Measurements from ENCODE around the gene ANKS6.

Gene ANKS6

DNA sequence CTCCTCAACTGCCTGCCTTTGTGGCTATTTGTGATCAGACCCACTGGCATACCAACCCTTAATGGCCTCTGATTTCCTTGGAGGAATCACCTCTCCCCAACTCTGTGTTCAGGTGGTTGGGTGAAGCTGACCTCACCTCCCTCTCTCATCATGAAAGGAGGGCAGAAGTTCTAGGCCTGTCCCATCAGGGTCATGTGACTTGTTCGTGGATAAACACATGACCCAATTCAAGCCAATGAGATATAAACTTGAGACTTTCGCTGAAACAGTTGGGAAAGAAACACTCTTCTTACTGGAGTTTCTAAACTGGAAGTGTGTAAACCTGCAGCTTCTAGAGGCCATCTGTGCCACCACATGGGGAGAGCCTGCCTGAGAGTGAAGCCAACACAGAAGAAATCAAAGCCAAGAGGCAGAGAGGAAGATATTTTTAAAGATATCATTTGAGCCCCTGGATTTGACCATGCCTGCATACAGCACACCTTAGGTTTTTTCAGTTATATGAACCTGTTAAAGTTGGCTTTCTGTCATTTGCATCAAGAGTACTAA is 93.4 kb downstream of the ANKS6 start:
- no peaks in the 10 kb centered on the region for H3K36me3 ChIP-seq (ENCODE audit: insufficient read depth, low read length)
- no peak overlapping the region for H3K4me3 ChIP-seq (ENCODE audit: low read length)
- peaks cover 75% of the 10 kb centered on the region for H3K27me3 ChIP-seq (ENCODE audit: control insufficient read depth, insufficient read depth, low read length)
- no peak overlapping the region for H3K9ac ChIP-seq (ENCODE audit: low read depth, low read length)
- peaks cover 6% of the 10 kb centered on the region for H3K4me1 ChIP-seq (ENCODE audit: control insufficient read depth, insufficient read depth, low read length)
- H3K4me2 ChIP-seq (ENCODE audit: low read length) = no peak overlapping the region
- no peaks in the 10 kb centered on the region for H3K9me3 ChIP-seq (replicated peaks; ENCODE audit: low read length)

DNA sequence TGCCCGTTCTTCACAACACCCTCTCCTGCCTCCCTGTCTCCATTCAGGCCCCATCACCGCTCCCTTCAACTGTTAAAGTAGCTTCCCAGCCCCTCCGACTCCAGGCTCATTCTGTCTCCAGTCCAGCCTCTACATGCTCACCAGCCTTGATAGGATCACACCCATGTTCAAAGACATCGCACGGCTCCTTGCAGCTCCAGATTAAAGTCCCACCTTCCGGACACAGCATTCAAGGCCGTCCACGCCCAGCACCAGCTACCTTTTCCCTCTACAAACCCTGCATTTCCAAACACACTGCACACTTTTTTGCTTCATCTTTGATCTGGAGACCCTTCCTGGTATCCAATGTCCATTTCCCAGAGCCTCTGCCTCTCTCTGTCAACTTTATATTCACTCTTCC is 94.0 kb downstream of the ANKS6 start:
- H3K9me3 ChIP-seq (replicated peaks; ENCODE audit: low read length) = no peaks in the 10 kb centered on the region
- no peak overlapping the region for H3K4me2 ChIP-seq (ENCODE audit: low read length)
- peaks cover 73% of the 10 kb centered on the region for H3K27me3 ChIP-seq (ENCODE audit: control insufficient read depth, insufficient read depth, low read length)
- no peak overlapping the region for H3K4me3 ChIP-seq (ENCODE audit: low read length)
- no peak overlapping the region for H3K9ac ChIP-seq (ENCODE audit: low read depth, low read length)
- peaks cover under 1% of the 10 kb centered on the region for H3K4me1 ChIP-seq (ENCODE audit: control insufficient read depth, insufficient read depth, low read length)
- no peaks in the 10 kb centered on the region for H3K36me3 ChIP-seq (ENCODE audit: insufficient read depth, low read length)

DNA sequence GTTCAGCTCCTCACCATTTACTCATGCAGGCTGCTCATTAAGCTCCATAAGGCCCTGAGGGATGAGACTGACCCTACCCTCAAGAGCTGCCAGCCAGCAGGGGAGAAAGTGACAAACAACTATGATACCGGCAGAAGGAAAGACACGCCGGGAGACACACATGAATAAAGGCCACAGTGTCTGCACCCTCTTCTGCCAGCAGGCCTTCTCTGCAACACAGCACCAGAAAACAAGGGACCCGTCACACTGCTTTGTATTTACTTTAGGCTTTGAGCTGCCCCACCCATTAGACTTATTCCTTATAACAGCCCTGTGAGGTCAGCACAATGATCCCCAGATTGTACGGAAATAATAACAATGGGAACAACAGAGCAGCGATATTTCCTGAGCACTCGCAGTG is 94.8 kb downstream of the ANKS6 start:
- H3K9me3 ChIP-seq (replicated peaks; ENCODE audit: low read length) = no peaks in the 10 kb centered on the region
- no peak overlapping the region for H3K4me3 ChIP-seq (ENCODE audit: low read length)
- H3K4me1 ChIP-seq (ENCODE audit: control insufficient read depth, insufficient read depth, low read length) = no peaks in the 10 kb centered on the region
- no peak overlapping the region for H3K9ac ChIP-seq (ENCODE audit: low read depth, low read length)
- peaks cover 66% of the 10 kb centered on the region for H3K27me3 ChIP-seq (ENCODE audit: control insufficient read depth, insufficient read depth, low read length)
- no peak overlapping the region for H3K4me2 ChIP-seq (ENCODE audit: low read length)
- no peaks in the 10 kb centered on the region for H3K36me3 ChIP-seq (ENCODE audit: insufficient read depth, low read length)

DNA sequence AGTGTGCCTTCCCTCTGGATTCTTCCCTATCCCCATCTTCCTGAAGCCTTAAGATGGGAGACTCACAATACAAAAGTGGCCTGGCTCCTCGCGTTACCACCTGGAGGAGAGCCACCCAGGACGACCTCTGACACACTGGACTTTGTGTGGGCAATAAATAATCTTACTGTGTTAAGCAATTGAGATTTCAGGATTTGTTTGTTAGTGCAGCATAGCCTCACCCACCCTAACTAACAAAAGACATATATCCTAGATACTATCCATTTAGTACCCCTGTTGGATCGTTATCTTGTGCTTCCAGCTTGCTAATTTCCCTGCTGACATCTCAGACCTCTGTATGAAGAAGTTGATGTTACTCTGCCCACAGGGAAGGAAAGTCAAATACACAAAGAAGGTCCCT is 95.6 kb downstream of the ANKS6 start:
- Histone ChIP-seq H3K27me3 (ENCODE audit: control insufficient read depth, insufficient read depth, low read length) (peaks cover 65% of the 10 kb centered on the region), H3K9me3 (replicated peaks; ENCODE audit: low read length) (no peaks in the 10 kb centered on the region), H3K9ac (ENCODE audit: low read depth, low read length) (no peak overlapping the region), H3K4me2 (ENCODE audit: low read length) (no peak overlapping the region), H3K4me1 (ENCODE audit: control insufficient read depth, insufficient read depth, low read length) (no peaks in the 10 kb centered on the region), H3K4me3 (ENCODE audit: low read length) (no peak overlapping the region), H3K36me3 (ENCODE audit: insufficient read depth, low read length) (no peaks in the 10 kb centered on the region)

GRCh38 chr9:98698856-98699255 is 97.5 kb downstream of the ANKS6 start:
- H3K4me1 ChIP-seq (ENCODE audit: control insufficient read depth, insufficient read depth, low read length) = no peaks in the 10 kb centered on the region

DNA sequence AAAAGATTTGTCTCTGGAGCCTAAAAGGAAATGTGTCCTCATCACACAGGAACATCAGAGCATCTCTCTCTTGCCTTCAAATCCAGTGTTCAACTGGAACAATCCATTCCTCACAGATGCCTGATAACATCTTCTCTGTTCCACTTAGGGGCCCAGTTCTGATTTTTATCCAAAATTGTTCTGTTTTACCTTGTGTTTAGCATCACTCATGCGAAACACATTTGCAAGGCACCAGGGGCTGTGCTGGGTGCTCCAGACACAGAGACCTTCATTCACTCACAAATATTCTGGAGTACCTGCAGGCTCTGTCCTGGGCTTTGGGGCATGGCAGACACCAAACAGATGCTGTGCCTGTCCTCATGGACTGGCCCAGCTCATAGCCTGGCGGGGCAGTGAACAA is 101.4 kb downstream of the ANKS6 start:
- Histone ChIP-seq H3K9ac (ENCODE audit: low read depth, low read length) (no peak overlapping the region), H3K9me3 (replicated peaks; ENCODE audit: low read length) (no peaks in the 10 kb centered on the region), H3K36me3 (ENCODE audit: insufficient read depth, low read length) (no peaks in the 10 kb centered on the region), H3K4me1 (ENCODE audit: control insufficient read depth, insufficient read depth, low read length) (no peaks in the 10 kb centered on the region), H3K4me2 (ENCODE audit: low read length) (no peak overlapping the region), H3K4me3 (ENCODE audit: low read length) (no peak overlapping the region), H3K27me3 (ENCODE audit: control insufficient read depth, insufficient read depth, low read length) (peaks cover 60% of the 10 kb centered on the region)

More at GRCh38 chr9:98698856-98699255, 97.5 kb downstream of the ANKS6 start:
- Histone ChIP-seq H3K9ac (ENCODE audit: low read depth, low read length) (no peak overlapping the region), H3K4me2 (ENCODE audit: low read length) (no peak overlapping the region), H3K27me3 (ENCODE audit: control insufficient read depth, insufficient read depth, low read length) (peaks cover 66% of the 10 kb centered on the region), H3K9me3 (replicated peaks; ENCODE audit: low read length) (no peaks in the 10 kb centered on the region), H3K36me3 (ENCODE audit: insufficient read depth, low read length) (no peaks in the 10 kb centered on the region), H3K4me3 (ENCODE audit: low read length) (no peak overlapping the region)

GRCh38 chr9:98692392-98692791 is 104.0 kb downstream of the ANKS6 start:
- no peaks in the 10 kb centered on the region for H3K4me1 ChIP-seq (ENCODE audit: control insufficient read depth, insufficient read depth, low read length)
- H3K36me3 ChIP-seq (ENCODE audit: insufficient read depth, low read length) = no peaks in the 10 kb centered on the region
- H3K27me3 ChIP-seq (ENCODE audit: control insufficient read depth, insufficient read depth, low read length) = peaks cover 61% of the 10 kb centered on the region
- H3K4me2 ChIP-seq (ENCODE audit: low read length) = no peak overlapping the region
- H3K4me3 ChIP-seq (ENCODE audit: low read length) = no peak overlapping the region
- no peaks in the 10 kb centered on the region for H3K9me3 ChIP-seq (replicated peaks; ENCODE audit: low read length)
- no peak overlapping the region for H3K9ac ChIP-seq (ENCODE audit: low read depth, low read length)

GRCh38 chr9:98691890-98692289 is 104.5 kb downstream of the ANKS6 start:
- Histone ChIP-seq H3K9me3 (replicated peaks; ENCODE audit: low read length) (no peaks in the 10 kb centered on the region), H3K4me1 (ENCODE audit: control insufficient read depth, insufficient read depth, low read length) (no peaks in the 10 kb centered on the region), H3K36me3 (ENCODE audit: insufficient read depth, low read length) (no peaks in the 10 kb centered on the region), H3K27me3 (ENCODE audit: control insufficient read depth, insufficient read depth, low read length) (peaks cover 61% of the 10 kb centered on the region), H3K9ac (ENCODE audit: low read depth, low read length) (no peak overlapping the region), H3K4me3 (ENCODE audit: low read length) (no peak overlapping the region), H3K4me2 (ENCODE audit: low read length) (no peak overlapping the region)

DNA sequence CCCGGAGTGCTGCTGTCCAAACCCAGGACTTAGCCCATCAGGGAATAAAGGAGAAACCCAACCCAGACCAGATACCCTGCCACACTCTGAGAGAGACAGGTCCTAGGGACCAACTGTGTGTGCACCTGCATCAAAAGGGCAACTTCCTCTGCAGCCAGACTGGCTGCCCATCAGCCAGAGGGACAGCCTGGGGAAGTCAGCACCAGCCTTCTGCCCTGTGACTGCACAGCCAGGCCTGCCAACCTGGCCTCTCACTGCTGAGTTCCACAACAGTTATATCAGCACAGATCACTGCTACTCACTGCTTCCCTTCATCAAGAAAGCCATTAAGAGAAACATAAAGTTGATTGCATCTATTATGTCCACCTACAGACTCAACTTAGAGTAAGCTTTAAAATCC is 105.7 kb downstream of the ANKS6 start:
- Histone ChIP-seq H3K27me3 (ENCODE audit: control insufficient read depth, insufficient read depth, low read length) (peaks cover 53% of the 10 kb centered on the region), H3K4me2 (ENCODE audit: low read length) (no peak overlapping the region), H3K9me3 (replicated peaks; ENCODE audit: low read length) (no peaks in the 10 kb centered on the region), H3K4me1 (ENCODE audit: control insufficient read depth, insufficient read depth, low read length) (no peaks in the 10 kb centered on the region), H3K9ac (ENCODE audit: low read depth, low read length) (no peak overlapping the region), H3K4me3 (ENCODE audit: low read length) (no peak overlapping the region), H3K36me3 (ENCODE audit: insufficient read depth, low read length) (no peaks in the 10 kb centered on the region)

DNA sequence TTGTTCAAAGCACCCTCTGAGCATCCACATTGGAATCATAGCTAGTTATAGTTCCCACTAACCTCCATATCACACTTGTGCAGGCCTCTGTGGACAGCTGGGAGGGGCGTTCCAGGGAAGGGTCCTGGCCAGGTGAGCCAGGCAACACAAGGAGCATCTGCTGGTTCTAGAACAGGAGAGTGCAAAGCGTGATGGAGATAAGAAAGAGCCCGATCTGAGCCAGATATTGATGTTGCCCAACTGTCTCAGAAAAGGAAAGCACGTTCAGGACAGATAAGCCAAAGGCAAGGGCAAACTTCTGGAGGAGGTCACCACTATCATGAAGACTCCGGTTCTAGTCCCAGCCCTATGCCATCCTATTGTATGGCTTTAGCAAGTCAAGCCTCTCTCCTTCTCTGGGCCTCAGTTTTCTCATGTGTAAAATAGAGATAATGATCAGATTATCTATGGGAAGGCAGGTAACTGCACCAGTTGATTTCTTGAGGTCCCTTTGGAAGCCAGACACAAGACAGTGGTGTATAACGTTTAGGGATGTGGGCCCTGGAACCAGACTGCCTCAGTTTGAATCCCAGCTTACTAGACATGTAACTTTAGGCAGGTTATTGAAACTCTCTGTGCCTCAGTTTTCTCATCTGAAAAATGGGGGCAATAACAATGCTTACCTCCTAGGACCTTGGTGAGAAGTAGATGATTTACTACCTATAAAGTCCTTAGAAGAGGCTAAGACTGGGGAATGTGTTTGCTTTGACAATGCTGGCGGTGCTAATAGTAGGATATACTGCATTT is 107.5 kb downstream of the ANKS6 start:
- H3K4me3 ChIP-seq (ENCODE audit: low read length) = no peak overlapping the region
- no peaks in the 10 kb centered on the region for H3K36me3 ChIP-seq (ENCODE audit: insufficient read depth, low read length)
- H3K4me1 ChIP-seq (ENCODE audit: control insufficient read depth, insufficient read depth, low read length) = no peaks in the 10 kb centered on the region
- no peak overlapping the region for H3K9ac ChIP-seq (ENCODE audit: low read depth, low read length)
- H3K27me3 ChIP-seq (ENCODE audit: control insufficient read depth, insufficient read depth, low read length) = peaks cover 37% of the 10 kb centered on the region
- no peaks in the 10 kb centered on the region for H3K9me3 ChIP-seq (replicated peaks; ENCODE audit: low read length)
- H3K4me2 ChIP-seq (ENCODE audit: low read length) = no peak overlapping the region

GRCh38 chr9:98687911-98688310 is 108.4 kb downstream of the ANKS6 start:
- Histone ChIP-seq H3K36me3 (ENCODE audit: insufficient read depth, low read length) (no peaks in the 10 kb centered on the region), H3K4me2 (ENCODE audit: low read length) (no peak overlapping the region), H3K4me1 (ENCODE audit: control insufficient read depth, insufficient read depth, low read length) (no peaks in the 10 kb centered on the region), H3K4me3 (ENCODE audit: low read length) (no peak overlapping the region), H3K9ac (ENCODE audit: low read depth, low read length) (no peak overlapping the region), H3K9me3 (replicated peaks; ENCODE audit: low read length) (no peaks in the 10 kb centered on the region), H3K27me3 (ENCODE audit: control insufficient read depth, insufficient read depth, low read length) (peaks cover 29% of the 10 kb centered on the region)

All from skeletal muscle satellite cell (primary cell).